ENCODE data around the gene GLE1. TPM values are rescaled to one million over a fixed set of nuclear protein-coding genes. Genes with fewer than 3 reads are reported as not detected.

Gene GLE1
- polyA plus RNA-seq, 10 donors = 16.5 to 22.3 (median 20.2) TPM

Other genes starting within 250 kb of the GLE1 start
- gene GOLGA2, start 228.7 kb upstream of the GLE1 start, polyA plus RNA-seq (ENCODE audit: insufficient read length in 10 of 10) = 100 to 1,000 TPM in 1 of 10 donors, 10 to 100 TPM in 9; 76.3 to 111 (median 90.5) TPM
- 10 to 100 TPM; 17.9 to 26.9 (median 23.6) TPM for gene SWI5, start 228.4 kb upstream of the GLE1 start, polyA plus RNA-seq (ENCODE audit: insufficient read length in 10 of 10)
- 10 to 100 TPM; 18.3 to 25.7 (median 21.9) TPM for gene TRUB2, start 182.3 kb upstream of the GLE1 start, polyA plus RNA-seq (ENCODE audit: insufficient read length in 10 of 10)
- 10 to 100 TPM; 18.6 to 39.2 (median 27.4) TPM for gene COQ4, start 181.9 kb upstream of the GLE1 start, polyA plus RNA-seq (ENCODE audit: insufficient read length in 10 of 10)
- gene SLC27A4, start 164.2 kb upstream of the GLE1 start, polyA plus RNA-seq (ENCODE audit: insufficient read length in 10 of 10) = 10 to 100 TPM in 5 of 10 donors, 1 to 10 TPM in 5; 7.8 to 13.4 (median 10.7) TPM
- gene URM1, start 133.3 kb upstream of the GLE1 start, polyA plus RNA-seq (ENCODE audit: insufficient read length in 10 of 10) = 10 to 100 TPM; 47.6 to 72.9 (median 63.7) TPM
- gene CERCAM, start 83.9 kb upstream of the GLE1 start, polyA plus RNA-seq (ENCODE audit: insufficient read length in 10 of 10) = 100 to 1,000 TPM in 6 of 10 donors, 10 to 100 TPM in 4; 75.4 to 137 (median 109) TPM
- 10 to 100 TPM; 22.1 to 35.1 (median 27.6) TPM for gene ODF2, start 48.7 kb upstream of the GLE1 start, polyA plus RNA-seq (ENCODE audit: insufficient read length in 10 of 10)
- gene SPTAN1, start 47.9 kb downstream of the GLE1 start, polyA plus RNA-seq (ENCODE audit: insufficient read length in 10 of 10) = 100 to 1,000 TPM; 235 to 314 (median 273) TPM
- gene DYNC2I2, start 152.1 kb downstream of the GLE1 start, polyA plus RNA-seq (ENCODE audit: insufficient read length in 10 of 10) = 10 to 100 TPM; 34.6 to 50.4 (median 42.3) TPM
- 100 to 1,000 TPM; 283 to 402 (median 330) TPM for gene SET, start 184.5 kb downstream of the GLE1 start, polyA plus RNA-seq (ENCODE audit: insufficient read length in 10 of 10)
- 10 to 100 TPM in 2 of 10 donors, 1 to 10 TPM in 8; 6.1 to 11.4 (median 8.7) TPM for gene PKN3, start 197.8 kb downstream of the GLE1 start, polyA plus RNA-seq (ENCODE audit: insufficient read length in 10 of 10)
- 1 to 10 TPM; 5.0 to 7.1 (median 6.5) TPM for gene ZDHHC12, start 219.4 kb downstream of the GLE1 start, polyA plus RNA-seq (ENCODE audit: insufficient read length in 10 of 10)